ENCODE results near the gene ZNF217. TPM values are rescaled to one million over a fixed set of nuclear protein-coding genes. Genes with fewer than 3 reads are reported as not detected.

ZNF217 gene
- total and polyA plus RNA-seq, 9 of the 15 experiments (the other 6 are each of a cell fraction or from before 2014, with no cell fraction given): 3.0 to 41.8 (median 16.8) TPM

DNA sequence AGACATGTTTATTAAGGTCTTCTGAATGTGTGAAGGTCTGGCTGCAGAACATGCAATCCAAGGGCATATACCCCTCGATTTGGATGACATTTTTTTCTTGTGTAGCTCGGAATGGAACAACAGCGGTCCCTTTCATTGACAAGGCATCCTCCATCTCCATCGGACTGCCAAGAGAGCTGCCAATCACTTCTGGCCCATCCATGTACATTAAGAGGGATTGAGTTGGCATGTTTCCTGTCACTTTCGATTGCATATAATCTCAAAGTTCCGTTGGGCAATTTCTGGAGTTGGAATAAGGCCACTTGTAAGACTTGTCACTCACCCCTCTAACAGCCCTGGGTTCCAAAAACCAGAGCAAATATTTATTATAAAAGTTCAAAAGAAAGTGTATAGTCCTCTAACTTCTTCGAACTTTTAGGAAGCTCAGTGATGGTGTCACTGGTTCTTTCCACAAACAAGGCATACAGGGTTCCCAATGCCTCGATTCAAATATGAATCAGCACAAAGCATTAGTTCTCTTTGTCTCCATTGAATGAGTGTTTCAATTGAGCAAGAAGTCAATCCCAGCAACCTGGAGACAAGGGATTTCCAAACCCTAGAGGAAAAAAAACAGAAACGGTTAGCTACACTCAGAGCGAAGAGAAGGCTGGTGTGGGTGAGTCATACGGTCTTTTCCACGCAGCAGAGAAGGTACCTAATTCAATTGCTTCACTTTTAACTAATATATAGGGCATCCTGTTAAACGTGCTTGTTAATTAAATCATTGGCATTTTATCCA, 10.9 kb downstream of the ZNF217 start (continued):
- TF ChIP-seq CBX1 (IDR thresholded peaks at IDR 0.05; ENCODE audit: low read depth) (no peak), REST (IDR thresholded peaks at IDR 0.05; ENCODE audit: borderline replicate concordance) (no peak), REST (CRISPR knock-in tag; IDR thresholded peaks at IDR 0.05; ENCODE audit: low read depth) (no peak), STAT5B (CRISPR knock-in tag; IDR thresholded peaks at IDR 0.05) (no peak), ZNF354B (CRISPR knock-in tag; IDR thresholded peaks at IDR 0.05) (no peak), SMAD3 (CRISPR knock-in tag; conservative IDR thresholded peaks at IDR 0.05) (no peak), NONO (IDR thresholded peaks at IDR 0.05; ENCODE audit: low read depth in 2 of 2, low read length in 1 of 2) (no peak), ZNF445 (CRISPR knock-in tag; IDR thresholded peaks at IDR 0.05; ENCODE audit: low read depth) (no peak), KLF10 (CRISPR knock-in tag; IDR thresholded peaks at IDR 0.05) (no peak)
- TF ChIP-seq, protein P1, sequence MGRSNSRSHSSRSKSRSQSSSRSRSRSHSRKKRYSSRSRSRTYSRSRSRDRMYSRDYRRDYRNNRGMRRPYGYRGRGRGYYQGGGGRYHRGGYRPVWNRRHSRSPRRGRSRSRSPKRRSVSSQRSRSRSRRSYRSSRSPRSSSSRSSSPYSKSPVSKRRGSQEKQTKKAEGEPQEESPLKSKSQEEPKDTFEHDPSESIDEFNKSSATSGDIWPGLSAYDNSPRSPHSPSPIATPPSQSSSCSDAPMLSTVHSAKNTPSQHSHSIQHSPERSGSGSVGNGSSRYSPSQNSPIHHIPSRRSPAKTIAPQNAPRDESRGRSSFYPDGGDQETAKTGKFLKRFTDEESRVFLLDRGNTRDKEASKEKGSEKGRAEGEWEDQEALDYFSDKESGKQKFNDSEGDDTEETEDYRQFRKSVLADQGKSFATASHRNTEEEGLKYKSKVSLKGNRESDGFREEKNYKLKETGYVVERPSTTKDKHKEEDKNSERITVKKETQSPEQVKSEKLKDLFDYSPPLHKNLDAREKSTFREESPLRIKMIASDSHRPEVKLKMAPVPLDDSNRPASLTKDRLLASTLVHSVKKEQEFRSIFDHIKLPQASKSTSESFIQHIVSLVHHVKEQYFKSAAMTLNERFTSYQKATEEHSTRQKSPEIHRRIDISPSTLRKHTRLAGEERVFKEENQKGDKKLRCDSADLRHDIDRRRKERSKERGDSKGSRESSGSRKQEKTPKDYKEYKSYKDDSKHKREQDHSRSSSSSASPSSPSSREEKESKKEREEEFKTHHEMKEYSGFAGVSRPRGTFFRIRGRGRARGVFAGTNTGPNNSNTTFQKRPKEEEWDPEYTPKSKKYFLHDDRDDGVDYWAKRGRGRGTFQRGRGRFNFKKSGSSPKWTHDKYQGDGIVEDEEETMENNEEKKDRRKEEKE (IDR thresholded peaks at IDR 0.05; ENCODE audit: borderline replicate concordance in 1 of 2, control insufficient read depth in 1 of 2, low read depth in 2 of 2, low read length in 1 of 2): peak in 1 of 2 experiments; percentile 56; a peak in 1 of 4 replicates
- TF ChIP-seq, protein P2, sequence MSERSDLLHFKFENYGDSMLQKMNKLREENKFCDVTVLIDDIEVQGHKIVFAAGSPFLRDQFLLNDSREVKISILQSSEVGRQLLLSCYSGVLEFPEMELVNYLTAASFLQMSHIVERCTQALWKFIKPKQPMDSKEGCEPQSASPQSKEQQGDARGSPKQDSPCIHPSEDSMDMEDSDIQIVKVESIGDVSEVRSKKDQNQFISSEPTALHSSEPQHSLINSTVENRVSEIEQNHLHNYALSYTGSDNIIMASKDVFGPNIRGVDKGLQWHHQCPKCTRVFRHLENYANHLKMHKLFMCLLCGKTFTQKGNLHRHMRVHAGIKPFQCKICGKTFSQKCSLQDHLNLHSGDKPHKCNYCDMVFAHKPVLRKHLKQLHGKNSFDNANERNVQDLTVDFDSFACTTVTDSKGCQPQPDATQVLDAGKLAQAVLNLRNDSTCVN (CRISPR knock-in tag; IDR thresholded peaks at IDR 0.05): no peak
